NOMO-1 treated with DMSO at 0.1 percent for 48 hours (cell line): ENCODE results near the gene BRINP3.

Experiments
- DNase-seq: peaks from one replicate; lab custom pipeline; 2025; ENCODE audit not compliant: unreplicated experiment; lab: John Stamatoyannopoulos, UW

Gene BRINP3

DNA sequence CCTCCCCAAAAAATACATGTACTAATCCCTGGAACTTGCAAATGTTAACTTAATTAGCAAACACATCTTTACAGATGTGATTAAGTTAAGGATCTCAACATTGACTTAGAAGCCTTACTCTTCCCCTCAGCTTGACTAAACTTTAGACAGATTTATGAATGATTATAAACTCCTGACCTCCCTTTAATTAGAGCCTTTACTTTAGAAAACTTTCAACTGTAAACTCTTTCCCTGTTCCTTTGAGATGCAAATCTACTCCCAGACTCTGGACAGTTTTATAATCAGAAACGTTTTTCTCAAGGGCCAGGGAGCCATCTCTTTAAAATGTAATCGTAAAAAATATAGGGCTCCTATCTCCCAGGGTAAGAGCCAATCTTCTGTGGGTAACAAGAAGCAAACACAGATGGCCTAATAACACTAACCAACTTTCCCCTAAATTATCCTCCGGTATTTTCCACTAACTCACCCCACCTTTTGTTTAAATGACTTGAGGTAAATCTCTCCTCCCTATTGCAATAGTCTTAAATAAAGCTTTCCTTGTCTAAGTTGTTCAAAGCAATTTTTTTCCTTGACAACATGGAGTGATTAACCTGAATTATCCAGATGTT lies 284.1 kb downstream of the BRINP3 start:
- no peak for DNase-seq

DNA sequence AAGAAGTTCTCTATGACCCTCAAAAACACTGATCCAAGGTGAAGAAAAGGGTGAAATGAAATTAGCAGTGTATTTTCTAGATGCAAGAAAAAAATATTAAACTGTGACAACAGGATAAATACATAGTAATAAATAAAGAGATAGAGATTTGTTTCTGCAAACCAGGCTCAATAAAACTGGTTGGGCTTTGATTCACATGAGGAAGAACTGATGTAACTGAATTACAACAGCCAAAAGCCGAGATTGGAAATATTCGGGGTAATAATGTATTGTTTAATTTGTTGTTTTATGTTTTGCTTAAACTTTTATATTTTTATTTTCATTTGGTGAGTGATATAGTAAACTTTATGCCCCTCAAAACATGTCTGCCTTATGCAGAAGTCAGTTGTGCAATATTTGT lies 285.0 kb downstream of the BRINP3 start:
- no peak for DNase-seq

DNA sequence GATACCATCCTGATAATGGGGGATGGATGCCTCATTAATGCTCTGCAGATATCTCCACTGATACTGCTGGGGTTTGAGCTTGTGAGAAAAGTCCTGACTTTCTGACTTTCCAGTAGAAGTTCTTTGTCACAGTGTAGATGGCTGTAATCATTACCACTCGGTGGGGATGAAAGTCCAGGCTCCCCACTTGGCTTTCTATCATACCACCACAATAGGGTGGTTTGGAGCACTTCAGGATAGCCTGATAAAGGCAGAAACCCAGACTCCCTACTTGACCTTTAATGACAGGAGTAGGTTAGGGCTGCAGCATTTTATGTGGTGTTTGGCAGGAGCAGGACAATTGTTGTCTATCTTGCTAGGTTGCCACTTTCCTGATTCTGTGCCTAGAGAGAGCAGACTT lies 294.1 kb downstream of the BRINP3 start:
- no peak for DNase-seq

DNA sequence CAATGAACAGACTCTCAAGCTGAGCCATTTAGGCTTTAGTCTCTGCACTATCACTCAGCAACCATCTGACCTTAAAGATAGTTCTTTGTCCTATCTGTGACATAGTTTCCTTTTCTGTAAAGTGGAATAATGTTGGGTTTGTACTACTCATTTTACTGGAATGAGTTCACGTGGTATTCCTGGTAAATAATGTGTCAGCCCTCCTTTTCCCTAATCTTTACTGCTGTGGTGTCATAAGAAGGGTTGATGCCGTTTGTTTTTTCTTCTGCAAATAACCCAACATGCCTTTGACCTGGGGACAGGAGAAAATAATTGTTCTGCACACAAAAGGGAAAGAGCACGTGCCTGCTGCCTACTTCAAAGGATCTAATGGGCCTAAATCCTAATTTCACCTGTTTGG lies 297.8 kb downstream of the BRINP3 start:
- no peak for DNase-seq

DNA sequence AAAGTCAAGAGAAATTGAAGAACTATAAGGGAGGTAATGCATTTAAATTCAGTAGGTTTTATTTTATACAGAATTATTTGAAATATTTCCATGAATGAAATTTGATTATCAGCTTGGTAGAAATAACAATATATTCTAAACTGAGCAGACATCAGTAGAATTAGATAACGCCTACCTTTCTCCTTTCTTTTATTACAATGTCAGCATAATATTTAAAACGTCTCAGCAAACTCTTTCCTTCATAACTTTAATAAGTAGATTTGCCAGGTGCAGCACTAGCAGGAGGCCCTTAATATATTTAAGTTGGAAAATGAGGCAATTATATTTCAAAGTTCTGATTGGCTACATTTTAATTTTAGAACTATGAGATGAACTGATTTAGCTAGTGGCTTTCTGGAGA lies 298.8 kb downstream of the BRINP3 start:
- DNase-seq: no peak

DNA sequence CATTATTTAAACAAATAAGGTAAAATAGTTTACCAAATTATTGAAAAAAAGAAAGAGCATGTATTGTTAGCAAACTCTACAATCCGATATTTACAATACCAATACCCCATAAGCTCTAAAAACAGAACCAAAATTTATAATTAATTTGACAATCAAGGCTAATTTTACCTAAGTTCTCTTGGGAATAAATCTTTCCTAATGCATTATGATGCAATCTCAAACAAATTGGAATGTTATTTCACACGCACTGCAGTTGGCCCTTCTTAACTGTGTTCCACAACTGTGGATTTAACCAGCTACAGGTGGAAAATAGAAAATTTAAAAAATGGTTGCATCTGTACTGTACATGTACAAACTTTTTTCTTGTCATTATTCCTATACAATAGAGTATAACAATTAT lies 300.1 kb downstream of the BRINP3 start:
- DNase-seq: no peak

DNA sequence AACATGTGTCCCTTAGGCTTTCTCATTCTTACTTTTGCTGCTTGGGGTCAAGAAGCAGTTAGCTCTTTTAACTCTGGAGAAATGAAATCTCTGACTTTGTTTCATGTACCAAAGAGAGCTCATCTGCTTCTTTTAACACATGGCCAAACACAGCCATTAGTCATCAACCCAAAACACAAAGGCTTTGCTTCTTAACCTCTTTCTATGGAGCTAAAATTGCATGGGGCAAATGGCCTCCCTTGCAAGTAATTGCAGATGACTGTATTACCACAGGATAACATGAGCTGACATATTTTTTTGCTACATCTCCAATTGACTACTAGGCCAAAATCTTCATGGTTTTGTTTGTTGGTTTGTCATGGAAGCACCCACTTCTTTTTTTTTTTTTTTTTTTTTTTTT lies 300.9 kb downstream of the BRINP3 start:
- no peak for DNase-seq

DNA sequence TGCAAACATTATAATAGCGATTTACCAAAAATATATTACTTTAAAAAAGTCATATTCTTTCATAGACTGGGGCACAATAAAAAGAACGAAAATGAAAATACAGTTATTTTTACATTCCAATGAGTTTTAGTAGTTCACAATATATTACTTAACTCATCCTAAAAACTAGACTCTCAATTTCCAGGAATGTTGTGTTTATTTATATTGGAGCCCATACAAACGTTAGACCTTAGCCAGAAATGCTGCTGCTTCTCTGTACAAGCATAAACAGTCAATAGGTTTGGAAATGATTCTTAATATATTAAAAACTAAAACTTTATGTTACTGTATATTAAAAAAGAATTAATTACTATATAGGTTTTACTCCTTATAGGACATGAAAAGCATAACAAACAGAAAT lies 302.3 kb downstream of the BRINP3 start:
- DNase-seq: no peak

DNA sequence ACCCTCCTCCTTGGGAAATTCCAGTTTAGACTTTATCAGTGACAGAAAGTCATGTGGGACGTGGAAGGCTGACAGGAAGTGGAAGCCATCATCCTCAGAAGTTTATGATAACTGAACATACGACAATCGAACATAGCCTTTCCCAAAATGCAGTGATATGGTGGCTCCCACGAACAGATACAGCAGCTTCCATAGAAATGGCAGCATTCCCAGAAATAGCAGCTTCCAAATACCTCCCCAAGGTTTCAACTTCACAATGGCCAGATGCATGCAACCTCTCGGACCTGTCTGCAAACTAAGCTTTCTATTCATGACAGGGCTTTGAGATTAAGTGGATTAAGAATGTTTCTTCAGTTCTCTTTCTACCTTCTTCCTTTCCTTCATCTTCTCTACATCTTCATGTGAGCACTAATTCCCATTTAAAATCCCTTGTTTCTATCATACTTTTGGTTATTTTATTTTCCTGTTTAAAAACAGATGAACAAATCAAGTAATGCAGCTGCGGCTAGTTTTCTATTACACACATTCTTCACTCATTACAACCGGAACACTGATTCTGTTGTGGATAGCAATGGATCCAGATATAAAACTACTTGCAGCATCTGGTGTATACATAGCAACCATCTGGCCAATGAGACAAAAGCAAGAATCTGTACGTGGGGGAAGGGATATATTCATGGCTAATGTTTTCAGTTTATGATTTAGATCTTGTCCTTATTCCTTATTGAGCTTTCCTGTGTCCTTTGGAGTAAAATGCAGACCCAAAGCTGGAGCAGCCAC lies 304.8 kb downstream of the BRINP3 start:
- no peak for DNase-seq

DNA sequence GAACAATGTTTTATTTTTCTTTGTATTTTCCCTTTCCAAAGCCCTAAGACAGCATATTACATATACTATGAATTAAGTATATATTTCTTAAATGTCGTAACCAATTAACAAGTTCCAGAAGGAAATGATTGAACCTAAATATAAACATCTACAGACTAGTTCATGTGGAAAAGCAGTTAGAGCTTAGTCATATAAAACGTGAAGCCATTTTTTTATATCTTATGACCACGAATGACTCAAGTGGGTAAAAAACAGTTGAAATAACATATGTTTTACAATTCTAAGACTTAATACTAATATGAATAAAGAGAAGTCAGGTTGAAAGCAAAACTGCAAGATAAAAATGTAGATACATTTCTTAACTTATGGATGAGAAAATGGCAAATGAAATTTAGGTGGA lies 307.3 kb downstream of the BRINP3 start:
- DNase-seq: no peak

DNA sequence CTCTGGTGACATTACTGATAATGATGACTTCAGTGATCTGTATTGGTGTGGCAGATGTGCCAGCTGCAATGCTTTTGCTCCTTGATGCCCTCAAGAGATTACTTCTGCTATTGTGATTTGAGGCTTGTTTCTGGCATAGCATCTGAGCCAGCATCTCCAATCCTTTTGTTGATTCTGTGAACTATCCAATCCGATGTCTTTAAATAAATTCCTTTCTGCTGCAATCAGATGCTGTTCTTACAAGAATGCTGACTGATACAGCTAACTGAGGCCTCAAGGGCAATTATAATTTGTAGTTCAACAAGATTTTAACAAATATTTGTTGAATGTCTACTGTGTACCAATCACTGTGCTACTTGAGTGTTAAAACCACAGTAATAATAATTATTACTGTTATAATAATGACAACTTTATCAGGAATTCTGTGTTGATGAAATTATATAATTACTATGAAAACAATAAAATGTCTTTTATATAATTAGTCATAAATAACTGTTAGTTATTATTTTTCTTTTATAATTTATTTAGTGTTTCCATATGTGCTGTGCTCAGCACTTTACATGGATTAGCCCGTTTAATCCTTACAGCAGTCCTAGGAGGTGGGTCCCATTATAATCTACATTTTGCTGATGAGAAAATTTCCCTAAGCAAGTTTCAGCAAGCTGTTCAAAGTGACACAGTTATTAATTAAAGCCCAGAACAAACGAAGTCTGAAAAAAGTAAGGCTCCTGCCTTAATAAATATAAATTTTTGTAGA lies 308.2 kb downstream of the BRINP3 start:
- no peak for DNase-seq

DNA sequence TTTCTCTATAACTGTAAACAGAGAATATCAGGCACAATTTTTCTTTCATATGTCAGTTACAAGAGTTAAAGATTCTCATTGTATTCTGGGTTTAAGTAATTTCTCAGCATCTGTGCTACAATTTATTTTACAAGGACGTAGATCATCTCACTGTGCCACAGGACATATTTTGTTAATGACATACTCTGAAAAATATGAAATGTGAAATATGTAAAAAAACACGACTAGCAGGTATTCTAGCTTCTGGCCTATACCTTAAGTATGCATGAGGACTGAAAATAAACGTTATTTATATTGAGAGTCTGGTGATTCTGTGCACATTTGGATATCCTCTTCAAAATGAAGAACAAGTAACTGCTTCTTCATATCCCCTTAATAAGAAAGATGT lies 308.8 kb downstream of the BRINP3 start:
- no peak for DNase-seq

DNA sequence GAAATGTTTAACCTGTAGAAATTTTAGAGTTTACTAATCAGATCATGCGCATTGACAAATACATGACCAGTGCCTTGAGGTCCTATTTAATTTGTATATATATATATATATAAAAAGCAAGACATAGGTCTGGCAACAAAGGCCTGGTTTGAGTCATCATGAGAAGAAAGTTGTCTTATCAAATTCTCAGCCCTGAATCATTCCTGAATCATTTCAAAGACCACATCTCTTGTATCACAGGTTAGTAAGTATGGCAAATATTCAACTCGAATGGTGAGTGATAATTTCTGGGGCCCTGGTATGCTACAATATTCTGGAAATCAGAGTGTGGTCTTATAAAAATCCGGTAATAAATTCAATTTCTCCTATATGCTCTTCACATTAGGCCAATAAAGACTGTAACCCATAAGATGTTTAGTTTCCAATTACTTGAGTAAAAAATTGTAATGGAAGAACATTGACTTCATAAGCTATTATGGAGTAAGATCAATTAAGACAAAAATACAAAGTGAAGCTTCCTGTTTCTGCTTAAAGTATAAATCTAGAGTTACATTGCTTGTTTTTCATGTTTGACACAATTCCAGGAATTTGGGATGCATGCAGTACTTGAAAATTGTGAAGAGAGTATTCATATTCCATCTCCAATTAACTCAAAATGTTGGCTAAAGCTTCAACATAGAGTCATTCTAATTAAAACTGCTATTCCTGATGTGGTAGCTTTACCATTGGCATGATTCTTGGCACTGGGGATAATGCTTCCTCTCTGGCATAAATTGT lies 309.4 kb downstream of the BRINP3 start:
- DNase-seq: no peak

DNA sequence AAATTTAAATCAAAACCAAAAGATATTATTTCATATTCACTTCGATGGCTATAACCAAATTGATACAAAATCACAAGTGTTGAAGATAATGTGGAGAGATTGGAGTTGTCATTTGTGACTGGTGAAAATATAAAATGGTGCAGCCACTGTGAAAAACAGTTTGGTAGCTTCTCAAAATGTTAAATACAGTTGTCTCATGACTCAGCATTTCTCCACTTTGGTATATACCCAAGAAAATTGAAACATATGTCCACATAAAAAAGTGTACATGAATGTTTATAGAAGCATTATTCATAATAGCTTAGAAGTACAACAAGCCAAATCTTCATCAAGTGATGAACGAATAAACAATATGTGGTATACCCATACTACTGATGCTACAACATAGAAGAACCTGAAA lies 318.5 kb downstream of the BRINP3 start:
- no peak for DNase-seq

DNA sequence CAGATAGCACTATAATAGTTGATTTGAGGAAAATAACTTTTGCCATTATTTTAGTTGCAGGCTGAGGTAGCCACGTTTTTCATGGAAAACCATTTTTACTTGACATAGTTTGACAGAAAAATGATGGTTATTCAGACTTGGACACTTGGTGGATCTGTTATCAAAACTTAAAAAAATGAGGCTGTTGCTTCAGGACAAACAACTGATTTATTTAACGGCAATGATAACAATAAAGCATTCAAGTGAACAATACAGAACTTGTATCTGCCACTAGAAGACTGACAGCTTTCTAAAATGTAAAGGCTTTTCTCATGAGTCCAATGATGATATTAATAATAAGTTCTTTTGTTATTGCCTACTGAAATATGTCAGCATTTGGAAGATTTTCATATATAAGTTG lies 322.9 kb downstream of the BRINP3 start:
- no peak for DNase-seq

DNA sequence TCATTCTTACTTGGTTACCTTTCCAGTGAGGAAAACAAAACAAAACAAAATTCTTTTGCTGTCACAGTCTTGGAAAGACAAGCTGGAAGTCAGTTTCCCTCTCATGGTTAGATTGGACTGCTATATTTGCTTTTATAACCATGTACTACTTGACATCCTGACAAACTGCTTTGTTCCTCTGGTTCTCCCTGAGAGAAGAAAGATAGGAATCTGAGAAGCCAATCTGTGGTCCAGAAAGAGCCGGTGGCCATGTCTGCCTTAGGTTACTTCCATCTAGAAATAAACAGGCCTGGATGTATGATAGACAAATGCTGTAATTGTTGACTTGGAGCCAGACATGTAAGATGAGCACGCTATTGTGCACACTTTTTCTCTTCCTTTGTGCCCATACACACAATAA lies 330.0 kb downstream of the BRINP3 start:
- DNase-seq: no peak

DNA sequence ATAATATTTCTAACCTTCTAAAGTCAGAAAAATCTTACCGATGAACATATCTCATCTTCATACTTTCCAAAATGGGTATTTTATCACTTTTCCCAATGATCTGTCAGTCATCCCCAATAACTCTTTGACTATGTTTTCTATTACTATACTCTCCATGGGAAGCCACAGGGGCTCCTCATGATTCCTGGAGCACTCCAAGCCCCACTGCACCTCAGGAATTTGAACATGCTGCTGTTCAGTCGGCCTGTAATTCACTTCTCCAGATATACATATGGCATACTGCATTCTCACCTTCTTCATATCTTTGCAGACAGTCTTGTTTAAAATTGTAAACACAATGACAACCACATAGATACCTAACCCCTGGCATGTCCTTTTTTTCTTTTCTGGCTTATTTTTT lies 333.0 kb downstream of the BRINP3 start:
- no peak for DNase-seq

DNA sequence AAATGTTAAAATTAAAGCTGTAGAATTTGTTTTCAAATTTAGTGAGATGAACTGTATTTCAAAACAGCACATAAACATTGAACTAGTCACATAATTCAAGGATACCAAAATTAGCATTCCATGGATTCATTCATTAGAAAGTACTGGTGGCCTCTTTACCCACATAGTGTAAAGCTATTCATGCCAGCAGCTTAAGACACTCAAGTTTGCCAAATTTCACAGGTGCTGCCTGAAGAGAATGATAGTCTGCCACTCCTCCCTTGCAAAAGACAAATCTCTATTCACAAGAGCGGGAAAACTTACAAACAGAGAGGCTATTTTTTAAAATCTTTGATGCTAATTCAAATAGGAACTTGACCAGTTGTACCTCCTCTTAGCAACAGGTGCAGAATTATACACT lies 337.0 kb downstream of the BRINP3 start:
- no peak for DNase-seq

DNA sequence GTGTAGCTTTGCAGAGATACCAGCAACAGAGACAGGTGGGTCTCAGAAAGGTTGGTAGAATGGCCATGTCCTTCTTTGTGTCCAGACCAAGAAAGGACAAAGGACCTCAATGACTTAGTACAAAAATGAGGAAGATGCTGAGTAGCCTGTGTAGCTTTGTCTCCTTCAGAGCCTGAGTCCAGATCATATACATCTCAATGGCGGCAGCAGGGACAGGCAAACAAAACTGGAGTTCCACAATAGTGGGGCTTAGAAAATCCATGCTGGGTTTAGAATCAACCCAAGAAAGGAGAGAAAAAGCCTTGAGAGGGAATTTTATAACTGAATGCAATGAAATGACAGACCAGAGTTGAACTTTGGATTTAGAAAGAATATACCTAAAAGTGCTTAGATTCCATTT lies 339.0 kb downstream of the BRINP3 start:
- no peak for DNase-seq

DNA sequence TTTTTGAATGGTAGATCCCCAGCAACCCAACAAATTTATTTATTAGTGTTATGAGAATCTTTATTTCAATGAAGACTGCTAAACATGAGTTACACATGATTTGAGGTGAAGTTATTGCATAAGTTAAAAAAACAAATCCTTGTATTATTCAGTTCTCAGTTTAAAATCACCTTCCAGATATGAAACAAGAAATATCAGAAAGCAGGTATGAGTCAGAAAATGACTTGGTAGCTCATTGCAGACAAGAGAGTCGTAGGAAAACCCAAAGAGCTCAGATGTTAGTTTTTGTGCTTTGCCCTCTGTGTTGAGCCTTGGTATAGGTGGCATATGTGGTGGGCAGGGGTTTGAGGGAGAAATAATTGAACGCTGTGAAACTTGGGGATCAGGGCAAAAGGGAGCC lies 339.4 kb downstream of the BRINP3 start:
- DNase-seq: no peak

DNA sequence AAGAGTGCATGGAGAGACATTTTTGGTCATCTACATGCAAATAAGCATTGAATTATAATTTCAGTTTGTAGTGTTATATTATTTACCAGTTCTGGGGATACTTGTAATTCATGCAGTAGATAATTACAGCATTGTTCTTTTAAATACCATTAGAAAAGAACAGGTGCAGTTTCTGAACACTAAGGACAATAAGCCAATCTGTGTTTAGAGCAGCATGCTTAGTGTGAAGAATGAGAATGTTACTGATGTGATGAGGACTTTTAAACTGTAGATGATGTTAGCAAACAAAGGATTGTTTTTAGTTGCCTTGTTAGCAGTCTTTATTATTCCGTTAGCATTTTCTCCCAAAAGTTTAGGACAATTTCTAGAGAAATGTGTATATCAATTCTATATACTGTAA lies 348.3 kb downstream of the BRINP3 start:
- no peak for DNase-seq

DNA sequence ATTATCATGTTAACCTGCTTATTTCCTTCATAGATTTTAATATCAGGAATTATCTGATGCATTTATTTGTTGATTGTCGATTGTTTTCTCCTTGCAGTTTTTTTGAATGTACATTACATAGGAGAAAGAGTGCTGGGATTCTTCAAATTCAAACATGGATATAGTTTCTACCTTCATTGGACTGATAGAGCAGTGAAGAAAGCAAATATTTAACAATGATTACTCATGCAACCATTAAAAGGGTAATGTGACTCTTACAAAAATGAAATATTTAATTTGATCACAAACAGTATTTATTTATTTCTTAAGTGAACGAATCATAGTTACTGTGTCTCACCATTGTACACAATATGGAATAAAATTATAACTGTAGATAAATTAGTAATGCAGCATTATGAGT lies 350.9 kb downstream of the BRINP3 start:
- DNase-seq: no peak
